Measurements from ENCODE around the gene TMEM141. TPM values are rescaled to one million over a fixed set of nuclear protein-coding genes. Genes with fewer than 3 reads are reported as not detected.

TMEM141 gene
- total and polyA plus RNA-seq, 2 of the 8 experiments (the other 6 are each of a cell fraction or from before 2014, with no cell fraction given): 51.1 to 137 TPM

- Histone ChIP-seq H2AFZ (ENCODE audit: low read length) (no peak overlapping the region), H3K36me3 (ENCODE audit: control insufficient read depth in 2 of 4, insufficient read depth in 4 of 4, low read length in 3 of 4) (peaks cover 14 to 42% (median 32%) of the 10 kb centered on the region in 4 experiments), H4K91ac (replicated peaks; ENCODE audit: insufficient read length, low read length) (no peak overlapping the region), H3K4me3 (ENCODE audit: extremely low read depth in 1 of 4, insufficient read depth in 2 of 4, low read depth in 3 of 4, low read length in 4 of 4) (no peak overlapping the region), H3K4me1 (replicated peaks in 1 of 4; ENCODE audit: control insufficient read depth in 3 of 4, insufficient read depth in 4 of 4, low read length in 3 of 4) (peaks cover 0 to 11% (median 5%) of the 10 kb centered on the region in 4 experiments; a peak in 4 of 7 replicates), H3K9ac (replicated peaks in 1 of 4; ENCODE audit: extremely low read depth in 1 of 4, low read depth in 3 of 4, low read length in 3 of 4) (no peak overlapping the region), H2BK120ac (replicated peaks; ENCODE audit: low read depth, low read length) (no peak overlapping the region), H2BK12ac (ENCODE audit: low read depth, low read length) (no peak overlapping the region), H3K14ac (ENCODE audit: insufficient read length) (no peak overlapping the region), H3K4ac (replicated peaks; ENCODE audit: insufficient read length, low read depth, low read length) (no peak overlapping the region), H3K79me2 (ENCODE audit: control insufficient read depth in 1 of 2, insufficient read depth in 2 of 2, low read length in 2 of 2) (peaks cover 0 to 9% of the 10 kb centered on the region in 2 experiments; a peak in 2 of 4 replicates), H4K8ac (ENCODE audit: extremely low read depth, insufficient read depth, low read length) (no peak overlapping the region; the same call in 1 of the 2 replicates), H3K18ac (ENCODE audit: extremely low read depth, low read length) (no peak overlapping the region), H3K23ac (ENCODE audit: insufficient read length) (no peak overlapping the region), H3K9me3 (ENCODE audit: insufficient read depth in 2 of 2, low read depth in 1 of 2, low read length in 1 of 2) (no peaks in the 10 kb centered on the region), H3K79me1 (ENCODE audit: low read depth, low read length) (peaks cover 12% of the 10 kb centered on the region), H2BK20ac (ENCODE audit: low read length) (no peak overlapping the region), H3K23me2 (ENCODE audit: low read depth, low read length) (peaks cover 7% of the 10 kb centered on the region), H3K4me2 (ENCODE audit: insufficient read depth in 1 of 2, low read depth in 2 of 2, low read length in 2 of 2) (no peak overlapping the region), H3K27me3 (replicated peaks in 1 of 4; ENCODE audit: control insufficient read depth in 3 of 4, extremely low read depth in 1 of 4, insufficient read depth in 3 of 4, low read length in 3 of 4) (0 out of 7 replicates have a peak, but pooled peaks cover 0 to 2% (median 0%) of the 10 kb centered on the region in 4 experiments), H4K20me1 (replicated peaks in 1 of 2; ENCODE audit: control insufficient read depth in 1 of 2, insufficient read depth in 2 of 2, low read length in 2 of 2) (peaks cover 22 to 44% of the 10 kb centered on the region in 2 experiments), H3K27ac (ENCODE audit: low read depth, low read length) (no peak overlapping the region), H2AK5ac (ENCODE audit: low read depth, low read length) (no peak overlapping the region), H2BK5ac (ENCODE audit: low read depth, low read length) (no peak overlapping the region), H2BK15ac (ENCODE audit: low read length) (no peak overlapping the region), H3K56ac (replicated peaks; ENCODE audit: insufficient read length, low read depth, low read length) (no peak overlapping the region), H4K5ac (ENCODE audit: insufficient read length, low read depth, low read length) (no peak overlapping the region)
- WGBS, 2 experiments (ENCODE audit: extremely low coverage in 1 of 2, insufficient coverage in 1 of 2, insufficient read length in 1 of 2, insufficient replicate concordance in 2 of 2, low coverage in 1 of 2, low lambda C conversion rate in 2 of 2, missing lambda C conversion rate in 1 of 2): 97% methylated on average over 30 of the region's 44 CpGs; no CpG with 5 or more reads in 1 of the 2 experiments
- no peak for FAIRE-seq
- ChIA-PET CTCF (ENCODE audit: partially characterized antibody) (interaction anchor here (0.6 to 17.4 kb wide), 7 partner anchors 8 to 101 kb away, joined by 3 to 131 read pairs (median 4); partner anchors contain the start of gene AJM1), POLR2A (ENCODE audit: partially characterized antibody) (interaction anchor here (1.0 to 10.8 kb wide), 4 partner anchors 10 to 23 kb away, joined by 4 to 96 read pairs (median 24); partner anchors contain the start of genes AJM1 and RABL6)
- no peak for DNase-seq (ENCODE audit: low read depth in 1 of 2, low spot score in 2 of 2)
- no peak for TF ChIP-seq HDAC6 (IDR thresholded peaks at IDR 0.05; ENCODE audit: low read depth, low read length)
- TF ChIP-seq EP300 (IDR thresholded peaks at IDR 0.05; ENCODE audit: borderline replicate concordance in 1 of 2, low read depth in 2 of 2, low read length in 2 of 2): no peak
- no peak for TF ChIP-seq BCL11A (IDR thresholded peaks at IDR 0.05; ENCODE audit: low read depth in 2 of 2, low read length in 2 of 2)
- TF ChIP-seq SUZ12 (IDR thresholded peaks at IDR 0.05; ENCODE audit: low read length): no peak
- no peak for TF ChIP-seq RFX5 (IDR thresholded peaks at IDR 0.05; ENCODE audit: borderline replicate concordance, low read depth, low read length)
- no peak for TF ChIP-seq MAFK (IDR thresholded peaks at IDR 0.05; ENCODE audit: low read depth, low read length)
- no peak for TF ChIP-seq CBX5 (IDR thresholded peaks at IDR 0.05; ENCODE audit: low read depth, low read length)
- TF ChIP-seq CHD1 (IDR thresholded peaks at IDR 0.05; ENCODE audit: low read depth, low read length): no peak
- TF ChIP-seq HDAC2 (IDR thresholded peaks at IDR 0.05; ENCODE audit: borderline replicate concordance in 1 of 2, low read depth in 2 of 2, low read length in 2 of 2): no peak
- no peak for TF ChIP-seq TCF12 (IDR thresholded peaks at IDR 0.05; ENCODE audit: low read depth, low read length)
- no peak for TF ChIP-seq TAF7 (optimal IDR thresholded peaks at IDR 0.05; ENCODE audit: borderline replicate concordance, low read depth, low read length)
Measured at GRCh38 chr9:136825295-136826187, 34.4 kb downstream of the TMEM141 start.

Data from H1 (cell line).